ENCODE data around the gene HACD1.
"Not testable (repeated sequence)": the region's sequence is repeated elsewhere in the genome, so short reads cannot be mapped to it uniquely, and the experiment has no call there.

HACD1 gene

GRCh38 chr10:17644485-17644943, 27.3 kb upstream of the HACD1 start:
- DNase-seq (ENCODE audit: low spot score): no peak
- TF ChIP-seq CTCF (IDR thresholded peaks at IDR 0.05; ENCODE audit: extremely low read depth, insufficient read depth, missing control alignments): no peak
- in situ Hi-C loops (cut with MboI; ENCODE audit: low pct_unique_long_range_greater_than_20kb, low sequenced_read_pairs, unreplicated experiment): no loop called here

- in situ Hi-C loops (cut with MboI; ENCODE audit: low pct_unique_long_range_greater_than_20kb, low sequenced_read_pairs, unreplicated experiment): no loop called here
- DNase-seq (ENCODE audit: low spot score): peak; percentile 86
- TF ChIP-seq CTCF (IDR thresholded peaks at IDR 0.05; ENCODE audit: extremely low read depth, insufficient read depth, missing control alignments): no peak
Measured at GRCh38 chr10:17643755-17644484, 26.7 kb upstream of the HACD1 start, which contains the start of gene STAM. Gene STAM (plus strand): TSS chr10:17644151. CDS start chr10:17644340, 189 bp downstream.

- DNase-seq (ENCODE audit: low spot score): peak; percentile 40
- in situ Hi-C loops (cut with MboI; ENCODE audit: low pct_unique_long_range_greater_than_20kb, low sequenced_read_pairs, unreplicated experiment): no loop called here
- no peak for TF ChIP-seq CTCF (IDR thresholded peaks at IDR 0.05; ENCODE audit: extremely low read depth, insufficient read depth, missing control alignments)
Measured at GRCh38 chr10:17643339-17643754, 26.2 kb upstream of the HACD1 start.

GRCh38 chr10:17640331-17640816, 23.2 kb upstream of the HACD1 start:
- in situ Hi-C loops (cut with MboI; ENCODE audit: low pct_unique_long_range_greater_than_20kb, low sequenced_read_pairs, unreplicated experiment): no loop called here
- no peak for DNase-seq (ENCODE audit: low spot score)

GRCh38 chr10:17637869-17638268, 20.7 kb upstream of the HACD1 start:
- in situ Hi-C loops (cut with MboI; ENCODE audit: low pct_unique_long_range_greater_than_20kb, low sequenced_read_pairs, unreplicated experiment): no loop called here
- no peak for DNase-seq (ENCODE audit: low spot score)
- no peak for TF ChIP-seq CTCF (IDR thresholded peaks at IDR 0.05; ENCODE audit: extremely low read depth, insufficient read depth, missing control alignments)

More at GRCh38 chr10:17640331-17640816, 23.2 kb upstream of the HACD1 start:
- no peak for TF ChIP-seq CTCF (IDR thresholded peaks at IDR 0.05; ENCODE audit: extremely low read depth, insufficient read depth, missing control alignments)

GRCh38 chr10:17633353-17633752, 16.2 kb upstream of the HACD1 start:
- in situ Hi-C loops (cut with MboI; ENCODE audit: low pct_unique_long_range_greater_than_20kb, low sequenced_read_pairs, unreplicated experiment): no loop called here
- TF ChIP-seq CTCF (IDR thresholded peaks at IDR 0.05; ENCODE audit: extremely low read depth, insufficient read depth, missing control alignments): no peak
- no peak for DNase-seq (ENCODE audit: low spot score)

GRCh38 chr10:17632590-17632989, 15.4 kb upstream of the HACD1 start:
- DNase-seq (ENCODE audit: low spot score); in situ Hi-C loops (cut with MboI; ENCODE audit: low pct_unique_long_range_greater_than_20kb, low sequenced_read_pairs, unreplicated experiment): not testable (repeated sequence)

Measured in GM13977 (cell line).